ENCODE measurements around the gene SLC27A5.

DNA sequence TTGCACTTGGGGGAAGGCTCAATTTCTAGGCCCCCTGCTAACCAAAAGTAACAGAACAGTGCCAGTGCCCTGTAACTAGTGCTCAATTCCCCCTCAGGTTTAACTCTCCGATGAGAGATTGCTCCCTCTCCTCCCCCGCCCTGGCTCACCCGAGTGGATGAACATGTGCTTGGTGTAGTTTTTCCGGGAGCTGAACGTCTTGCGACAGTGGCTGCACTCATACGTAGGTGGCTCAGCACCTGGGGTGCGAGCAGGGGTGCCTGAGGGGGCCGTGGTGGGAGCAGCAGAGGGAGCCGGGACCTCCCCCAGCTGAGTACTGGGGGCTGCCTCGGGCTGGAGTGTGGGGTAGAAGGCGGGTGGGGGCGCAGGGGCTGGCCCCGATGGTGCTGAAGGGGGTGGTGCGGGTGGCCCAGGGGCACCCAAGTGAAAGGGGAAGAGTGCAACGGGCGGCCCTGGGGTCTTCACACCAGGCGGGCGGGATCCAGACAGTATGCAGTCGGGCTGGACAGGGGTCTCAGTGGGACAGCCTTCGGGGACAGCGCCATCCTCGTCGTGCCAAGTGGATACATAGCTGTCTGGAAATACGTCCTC is 4.5 kb upstream of the SLC27A5 start:
- TF ChIP-seq, protein P1, sequence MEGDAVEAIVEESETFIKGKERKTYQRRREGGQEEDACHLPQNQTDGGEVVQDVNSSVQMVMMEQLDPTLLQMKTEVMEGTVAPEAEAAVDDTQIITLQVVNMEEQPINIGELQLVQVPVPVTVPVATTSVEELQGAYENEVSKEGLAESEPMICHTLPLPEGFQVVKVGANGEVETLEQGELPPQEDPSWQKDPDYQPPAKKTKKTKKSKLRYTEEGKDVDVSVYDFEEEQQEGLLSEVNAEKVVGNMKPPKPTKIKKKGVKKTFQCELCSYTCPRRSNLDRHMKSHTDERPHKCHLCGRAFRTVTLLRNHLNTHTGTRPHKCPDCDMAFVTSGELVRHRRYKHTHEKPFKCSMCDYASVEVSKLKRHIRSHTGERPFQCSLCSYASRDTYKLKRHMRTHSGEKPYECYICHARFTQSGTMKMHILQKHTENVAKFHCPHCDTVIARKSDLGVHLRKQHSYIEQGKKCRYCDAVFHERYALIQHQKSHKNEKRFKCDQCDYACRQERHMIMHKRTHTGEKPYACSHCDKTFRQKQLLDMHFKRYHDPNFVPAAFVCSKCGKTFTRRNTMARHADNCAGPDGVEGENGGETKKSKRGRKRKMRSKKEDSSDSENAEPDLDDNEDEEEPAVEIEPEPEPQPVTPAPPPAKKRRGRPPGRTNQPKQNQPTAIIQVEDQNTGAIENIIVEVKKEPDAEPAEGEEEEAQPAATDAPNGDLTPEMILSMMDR (IDR thresholded peaks at IDR 0.05; ENCODE audit: low read length), result no peak
- no peak for TF ChIP-seq EZH2 (optimal IDR thresholded peaks at IDR 0.05; ENCODE audit: low read depth, low read length)

Data from MM.1S (cell line).